Aorta (tissue), 5 donors: ENCODE results near the gene CCNQ. TPM values are rescaled to one million over a fixed set of nuclear protein-coding genes. Genes with fewer than 3 reads are reported as not detected.

ENCODE experiments used
- ATAC-seq: fragments of 200-7000 bp; cut with Tn5 transposase; one replicate; pipeline ENCODE4 v1.9.1; 2022; ENCODE audit warnings: moderate library complexity; ENCODE audit not compliant: low FRiP score
- DNase-seq, 2 donors: peaks; one replicate each; pipeline ENCODE4 v3.0.0-alpha.2; 2020
- H3K27ac ChIP-seq, 2 donors: one replicate each; pipeline ENCODE4 v1.5.1; 2013; ENCODE audit warnings: low read length in 2 of 2, mild to moderate bottlenecking in 2 of 2, moderate library complexity in 2 of 2, control low read depth in 1 of 2, inconsistent platforms in 1 of 2, low read depth in 1 of 2
- H3K27me3 ChIP-seq, 2 donors: one replicate each; pipeline ENCODE4 v1.6.1; 2013; ENCODE audit warnings: control low read depth in 1 of 2, low read length in 1 of 2, mild to moderate bottlenecking in 1 of 2, moderate library complexity in 1 of 2; ENCODE audit not compliant: insufficient read depth in 2 of 2, control insufficient read depth in 1 of 2
- H3K36me3 ChIP-seq, 2 donors: one replicate each; pipeline ENCODE4 v1.6.1; 2013; ENCODE audit warnings: control low read depth in 1 of 2, low read length in 1 of 2, mild to moderate bottlenecking in 1 of 2; ENCODE audit not compliant: insufficient read depth in 2 of 2, control insufficient read depth in 1 of 2
- H3K4me1 ChIP-seq, 2 donors: one replicate each; pipeline ENCODE4 v1.6.1; 2013; ENCODE audit warnings: low read length in 2 of 2, control low read depth in 1 of 2, mild to moderate bottlenecking in 1 of 2, moderate library complexity in 1 of 2; ENCODE audit not compliant: insufficient read depth in 2 of 2, control insufficient read depth in 1 of 2
- H3K4me3 ChIP-seq, 2 donors: one replicate each; pipeline ENCODE4 v1.5.1; 2013; ENCODE audit warnings: low read length in 2 of 2, control low read depth in 1 of 2, mild to moderate bottlenecking in 1 of 2
- H3K9me3 ChIP-seq: one replicate; pipeline ENCODE4 v1.6.1; 2013; ENCODE audit warnings: mild to moderate bottlenecking, low read length; ENCODE audit not compliant: control insufficient read depth
- WGBS, 2 donors: extraction: QIAGEN DNeasy Blood & Tissue Kit; methylation state at CpG; one replicate each; pipeline ENCODE4 v1.1.7; 2013; 5-methylcytosine and 5-hydroxymethylcytosine counted together
- intact Hi-C, 2 donors: fragments of 100-400 bp; cut with DNase I; formaldehyde crosslinking; loops; one replicate each; pipeline versions ENCODE4 v1.14.2 to v1.15.0; 2022
- polyA plus RNA-seq, 2 donors: library from polyadenylated mRNA; stranded (reverse); fragments of 200-250 nt; gene quantifications; one replicate each; pipeline ENCODE4 v1.2.3, GENCODE V29; 2013
- total RNA-seq, 2 donors: library from RNA; stranded (reverse); fragmentation: NEBNext Ultra II Directional; extraction: Animal tissue kit (Norgen Biotek cat#: 25700); gene quantifications; one replicate each; pipeline ENCODE4 v1.2.1, GENCODE V29; 2021
- donor health status: healthy with polysubstance abuse.
- donor health status: Bipolar disorder and iron deficiency.
- donor health status: DM: no; HTN: no; CAD: no.
- donor health status: DM: no; HTN: no; CAD: no.
- donor health status: DM: yes; HTN: yes; CAD: no.

The CCNQ gene
- total and polyA plus RNA-seq, 4 donors = 13.5 to 40.3 (median 21.2) TPM

- WGBS, 2 donors = 91 to 93% methylated on average over 6 of the region's 6 CpGs
Observed at GRCh38 chrX:153638041-153638371, 39.1 kb upstream of the CCNQ start.

GRCh38 chrX:153637121-153638040 lies 38.4 kb upstream of the CCNQ start:
- DNase-seq (peak in 1 of 2 donors; percentile 72), ATAC-seq (no peak)
- H3K27me3 ChIP-seq = no peaks in the 10 kb centered on the region
- WGBS, 2 donors = 71% methylated on average over 21 to 27 of the region's 27 CpGs
- no peaks in the 10 kb centered on the region for H3K36me3 ChIP-seq
- no peaks in the 10 kb centered on the region for H3K9me3 ChIP-seq
- H3K4me1 ChIP-seq = no peaks in the 10 kb centered on the region
- H3K4me3 ChIP-seq = no peak overlapping the region
- intact Hi-C loops = no loop called here
- no peak overlapping the region for H3K27ac ChIP-seq

More at GRCh38 chrX:153638041-153638371, 39.1 kb upstream of the CCNQ start:
- Histone ChIP-seq H3K27ac (no peak overlapping the region), H3K27me3 (no peaks in the 10 kb centered on the region), H3K4me3 (no peak overlapping the region), H3K36me3 (no peaks in the 10 kb centered on the region), H3K4me1 (no peaks in the 10 kb centered on the region), H3K9me3 (no peaks in the 10 kb centered on the region)
- DNase-seq = no peak
- intact Hi-C loops = no loop called here
- no peak for ATAC-seq

GRCh38 chrX:153636716-153637115 lies 37.8 kb upstream of the CCNQ start:
- DNase-seq = no peak
- H3K36me3 ChIP-seq = no peaks in the 10 kb centered on the region
- no peaks in the 10 kb centered on the region for H3K4me1 ChIP-seq
- 44 to 68% methylated on average over 5 of the region's 5 CpGs for WGBS, 2 donors
- H3K9me3 ChIP-seq = no peaks in the 10 kb centered on the region
- no peak for ATAC-seq
- H3K27ac ChIP-seq = no peak overlapping the region
- intact Hi-C loops = no loop called here
- H3K4me3 ChIP-seq = no peak overlapping the region
- no peaks in the 10 kb centered on the region for H3K27me3 ChIP-seq

GRCh38 chrX:153635788-153636668 lies 37.1 kb upstream of the CCNQ start:
- peak; percentile 46 to 53 for DNase-seq
- ATAC-seq = no peak
- WGBS, 2 donors = 84% methylated on average over 21 of the region's 21 CpGs
- Histone ChIP-seq H3K4me3 (no peak overlapping the region), H3K27me3 (no peaks in the 10 kb centered on the region), H3K9me3 (no peaks in the 10 kb centered on the region), H3K4me1 (no peaks in the 10 kb centered on the region), H3K36me3 (no peaks in the 10 kb centered on the region), H3K27ac (no peak overlapping the region)
- intact Hi-C loops = no loop called here

- Histone ChIP-seq H3K9me3 (no peaks in the 10 kb centered on the region), H3K27me3 (no peaks in the 10 kb centered on the region), H3K4me3 (no peak overlapping the region), H3K36me3 (no peaks in the 10 kb centered on the region), H3K27ac (no peak overlapping the region), H3K4me1 (no peaks in the 10 kb centered on the region)
- ATAC-seq (peak; percentile 12), DNase-seq (no peak)
- intact Hi-C loops = no loop called here
- whole genome bisulfite sequencing, 2 donors = 75 to 89% methylated on average over 6 of the region's 6 CpGs
Observed at GRCh38 chrX:153635388-153635787, 36.4 kb upstream of the CCNQ start.

GRCh38 chrX:153634832-153635231 lies 35.9 kb upstream of the CCNQ start:
- no peak overlapping the region for H3K4me3 ChIP-seq
- DNase-seq (peak in 1 of 2 donors; percentile 34), ATAC-seq (no peak)
- no peaks in the 10 kb centered on the region for H3K4me1 ChIP-seq
- H3K9me3 ChIP-seq = no peaks in the 10 kb centered on the region
- H3K27me3 ChIP-seq = no peaks in the 10 kb centered on the region
- intact Hi-C loops = no loop called here
- H3K36me3 ChIP-seq = no peaks in the 10 kb centered on the region
- WGBS, 2 donors = 61 to 72% methylated on average over 15 of the region's 15 CpGs
- no peak overlapping the region for H3K27ac ChIP-seq

GRCh38 chrX:153634236-153634635 lies 35.3 kb upstream of the CCNQ start:
- Histone ChIP-seq H3K27me3 (no peaks in the 10 kb centered on the region), H3K4me1 (no peaks in the 10 kb centered on the region), H3K36me3 (no peaks in the 10 kb centered on the region), H3K9me3 (no peaks in the 10 kb centered on the region), H3K27ac (no peak overlapping the region), H3K4me3 (no peak overlapping the region)
- intact Hi-C loops = no loop called here
- no peak for ATAC-seq
- 74 to 87% methylated on average over 9 of the region's 9 CpGs for WGBS, 2 donors
- DNase-seq = no peak

- ATAC-seq (no peak), DNase-seq (no peak)
- Histone ChIP-seq H3K36me3 (no peaks in the 10 kb centered on the region), H3K9me3 (no peaks in the 10 kb centered on the region), H3K27me3 (no peaks in the 10 kb centered on the region), H3K27ac (no peak overlapping the region), H3K4me3 (no peak overlapping the region), H3K4me1 (no peaks in the 10 kb centered on the region)
- 81 to 83% methylated on average over 14 to 15 of the region's 15 CpGs for WGBS, 2 donors
- intact Hi-C loops = no loop called here
Observed at GRCh38 chrX:153633607-153634180, 34.8 kb upstream of the CCNQ start.
